Tibial nerve (tissue), 4 donors: ENCODE results near the gene CENPP. TPM values are rescaled to one million over a fixed set of nuclear protein-coding genes. Genes with fewer than 3 reads are reported as not detected.

Source experiments
- DNase-seq, 2 donors: peaks; one replicate each; pipeline ENCODE4 v3.0.0-alpha.2; 2019; ENCODE audit warnings: low spot score in 2 of 2
- H3K27ac ChIP-seq, 4 donors: fragments of 200-600 bp; sonication (generic) in 3 of 4; one replicate each; pipeline ENCODE4 v1.5.1; 2017 to 2019; ENCODE audit warnings: mild to moderate bottlenecking in 1 of 4
- H3K27me3 ChIP-seq, 2 donors: fragments of 200-600 bp; sonication (generic) in 1 of 2; one replicate each; pipeline versions ENCODE4 v1.5.1 to v1.6.0; 2017 to 2019
- H3K36me3 ChIP-seq, 3 donors: fragments of 200-600 bp; sonication (generic); one replicate each; pipeline ENCODE4 v1.5.1; 2018 to 2019
- H3K4me1 ChIP-seq, 4 donors: fragments of 200-600 bp; sonication (generic) in 3 of 4; one replicate each; pipeline ENCODE4 v1.5.1; 2017 to 2019
- H3K4me3 ChIP-seq, 4 donors: fragments of 200-600 bp; sonication (generic) in 3 of 4; one replicate each; pipeline ENCODE4 v1.5.1; 2017 to 2019; ENCODE audit warnings: mild to moderate bottlenecking in 1 of 4, moderate library complexity in 1 of 4
- H3K9me3 ChIP-seq, 4 donors: fragments of 200-600 bp; sonication (generic) in 3 of 4; one replicate each; pipeline ENCODE4 v1.5.1; 2017 to 2019
- EP300 ChIP-seq, 2 donors: sonication (generic); formaldehyde crosslinking; IDR thresholded peaks; one replicate each; pipeline ENCODE4 v1.6.1; 2017; ENCODE audit warnings: antibody characterized with exemption in 2 of 2, mild to moderate bottlenecking in 1 of 2
- POLR2A ChIP-seq, 2 donors: fragments of 450-650 bp; IDR thresholded peaks; one replicate each; pipeline ENCODE4 v1.6.1; 2017; ENCODE audit warnings: antibody characterized with exemption in 2 of 2, mild to moderate bottlenecking in 2 of 2, moderate library complexity in 2 of 2
- WGBS, 2 donors: methylation state at CpG; one replicate each; pipeline ENCODE4 v1.1.5; 2018; 5-methylcytosine and 5-hydroxymethylcytosine counted together
- total RNA-seq, 4 donors: library from RNA; depleted of rRNA; stranded (reverse); fragments of >200 nt; gene quantifications; one replicate each; pipeline ENCODE4 v1.1.0, GENCODE V29; 2016
- TF ChIP-seq, protein P1 (sequence below), 5 experiments: fragments of 200-600 bp in 3 of 5; fragments of 450-650 bp in 2 of 5; sonication (generic) in 3 of 5; IDR thresholded peaks; one replicate each; pipeline ENCODE4 v1.5.1; 2016 to 2019; ENCODE audit warnings: antibody characterized with exemption in 5 of 5, mild to moderate bottlenecking in 3 of 5, moderate library complexity in 2 of 5

The CENPP gene
- total RNA-seq, 4 donors from 2014 or later: 5.0 to 17.1 (median 6.9) TPM

DNA sequence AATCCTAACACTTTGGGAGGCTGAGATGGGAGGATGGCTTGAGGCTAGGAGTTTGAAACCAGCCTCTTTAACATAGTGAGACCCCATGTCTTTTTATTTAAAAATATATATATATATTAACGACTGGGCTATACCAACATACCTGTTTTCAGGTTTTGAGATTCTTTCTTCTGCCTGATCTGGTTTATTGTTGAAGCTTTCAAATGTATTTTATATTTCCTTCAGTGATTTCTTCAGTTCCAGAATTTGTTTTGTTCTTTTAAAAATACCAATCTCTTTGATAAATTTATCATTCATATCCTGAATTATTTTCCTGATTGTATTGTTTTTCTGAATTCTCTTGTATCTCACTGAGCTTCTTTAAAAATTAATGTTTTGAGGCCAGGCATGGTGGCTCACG lies 47.4 kb downstream of the CENPP start:
- no peak for TF ChIP-seq EP300 (IDR thresholded peaks at IDR 0.05)
- TF ChIP-seq, protein P1, sequence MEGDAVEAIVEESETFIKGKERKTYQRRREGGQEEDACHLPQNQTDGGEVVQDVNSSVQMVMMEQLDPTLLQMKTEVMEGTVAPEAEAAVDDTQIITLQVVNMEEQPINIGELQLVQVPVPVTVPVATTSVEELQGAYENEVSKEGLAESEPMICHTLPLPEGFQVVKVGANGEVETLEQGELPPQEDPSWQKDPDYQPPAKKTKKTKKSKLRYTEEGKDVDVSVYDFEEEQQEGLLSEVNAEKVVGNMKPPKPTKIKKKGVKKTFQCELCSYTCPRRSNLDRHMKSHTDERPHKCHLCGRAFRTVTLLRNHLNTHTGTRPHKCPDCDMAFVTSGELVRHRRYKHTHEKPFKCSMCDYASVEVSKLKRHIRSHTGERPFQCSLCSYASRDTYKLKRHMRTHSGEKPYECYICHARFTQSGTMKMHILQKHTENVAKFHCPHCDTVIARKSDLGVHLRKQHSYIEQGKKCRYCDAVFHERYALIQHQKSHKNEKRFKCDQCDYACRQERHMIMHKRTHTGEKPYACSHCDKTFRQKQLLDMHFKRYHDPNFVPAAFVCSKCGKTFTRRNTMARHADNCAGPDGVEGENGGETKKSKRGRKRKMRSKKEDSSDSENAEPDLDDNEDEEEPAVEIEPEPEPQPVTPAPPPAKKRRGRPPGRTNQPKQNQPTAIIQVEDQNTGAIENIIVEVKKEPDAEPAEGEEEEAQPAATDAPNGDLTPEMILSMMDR (IDR thresholded peaks at IDR 0.05): no peak
- TF ChIP-seq POLR2A (IDR thresholded peaks at IDR 0.05): no peak
- peaks cover 0 to 32% (median 5%) of the 10 kb centered on the region in 4 donors for H3K9me3 ChIP-seq
- WGBS, 2 donors: 93 to 94% methylated on average over 2 of the region's 2 CpGs

DNA sequence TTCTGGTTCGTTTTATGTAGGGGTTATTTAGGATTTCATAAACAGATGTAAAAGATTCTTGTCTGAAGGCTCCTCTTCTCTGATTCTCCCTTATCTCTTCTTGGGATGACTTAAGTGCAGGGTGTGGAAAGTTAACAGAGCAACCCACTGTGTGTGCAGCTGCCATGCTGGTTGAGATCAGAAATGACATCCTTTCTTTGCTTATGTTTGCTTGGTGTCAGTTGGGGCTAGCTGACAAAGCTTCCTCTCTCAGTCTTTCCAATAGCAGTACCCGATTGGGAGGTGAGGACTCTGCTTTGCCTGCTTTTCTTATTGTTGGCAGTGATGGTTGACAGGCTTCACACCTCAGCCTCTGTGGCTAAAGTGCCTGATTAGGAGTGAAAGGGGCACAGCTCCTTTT lies 52.1 kb downstream of the CENPP start:
- 47 to 64% methylated on average over 2 of the region's 2 CpGs for WGBS, 2 donors

More for the DNA sequence above, 47.4 kb downstream of the CENPP start:
- Histone ChIP-seq H3K4me3 (no peak overlapping the region), H3K27me3 (no peaks in the 10 kb centered on the region), H3K27ac (no peak overlapping the region), H3K36me3 (no peaks in the 10 kb centered on the region), H3K4me1 (no peaks in the 10 kb centered on the region)
- DNase-seq: no peak

DNA sequence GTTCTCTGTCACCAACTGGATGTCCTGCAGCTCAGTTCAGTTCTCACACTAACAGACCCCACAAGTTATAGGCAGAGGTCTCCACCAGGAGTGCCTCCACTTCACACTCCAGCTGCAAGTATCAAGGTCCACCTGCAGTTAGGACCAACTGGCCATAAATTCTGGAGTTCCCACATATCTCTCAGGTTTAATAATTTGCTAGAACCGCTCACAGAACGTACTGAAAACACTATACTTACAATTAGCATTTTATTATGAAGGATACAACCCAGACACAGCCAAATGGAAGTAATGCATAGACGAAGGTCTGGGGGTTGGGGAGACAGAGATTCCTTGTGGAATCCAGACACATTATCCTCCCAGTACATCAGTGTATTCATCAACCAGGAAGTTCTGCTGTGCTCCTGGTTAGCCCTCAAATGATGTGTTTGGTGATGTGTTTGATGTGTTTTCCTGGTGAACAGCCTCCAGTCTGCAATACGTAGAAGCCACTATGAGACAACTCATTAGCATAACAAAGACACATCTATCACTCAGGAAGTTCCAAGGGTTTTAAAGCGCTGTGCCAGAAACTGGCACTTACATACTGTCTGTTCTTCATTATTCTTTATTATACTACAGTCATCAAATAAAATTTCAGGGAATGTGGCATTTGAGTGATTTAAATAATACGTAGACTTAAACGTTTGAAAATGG lies 53.3 kb downstream of the CENPP start:
- no peaks in the 10 kb centered on the region for H3K27me3 ChIP-seq
- H3K9me3 ChIP-seq: peaks cover 0 to 16% (median 4%) of the 10 kb centered on the region in 4 donors
- DNase-seq: no peak
- no peak overlapping the region for H3K27ac ChIP-seq
- H3K36me3 ChIP-seq: no peaks in the 10 kb centered on the region
- TF ChIP-seq, protein P1 (IDR thresholded peaks at IDR 0.05): no peak
- TF ChIP-seq POLR2A (IDR thresholded peaks at IDR 0.05): no peak
- no peak for TF ChIP-seq EP300 (IDR thresholded peaks at IDR 0.05)
- H3K4me3 ChIP-seq: no peak overlapping the region
- 63 to 70% methylated on average over 7 of the region's 7 CpGs for WGBS, 2 donors
- no peaks in the 10 kb centered on the region for H3K4me1 ChIP-seq

More for the DNA sequence above, 52.1 kb downstream of the CENPP start:
- TF ChIP-seq, protein P1 (IDR thresholded peaks at IDR 0.05): no peak
- TF ChIP-seq EP300 (IDR thresholded peaks at IDR 0.05) (no peak), POLR2A (IDR thresholded peaks at IDR 0.05) (no peak)
- Histone ChIP-seq H3K4me1 (no peaks in the 10 kb centered on the region), H3K9me3 (peaks cover 0 to 26% (median 4%) of the 10 kb centered on the region in 4 donors), H3K27me3 (no peaks in the 10 kb centered on the region), H3K36me3 (no peaks in the 10 kb centered on the region), H3K27ac (no peak overlapping the region), H3K4me3 (no peak overlapping the region)
- no peak for DNase-seq

DNA sequence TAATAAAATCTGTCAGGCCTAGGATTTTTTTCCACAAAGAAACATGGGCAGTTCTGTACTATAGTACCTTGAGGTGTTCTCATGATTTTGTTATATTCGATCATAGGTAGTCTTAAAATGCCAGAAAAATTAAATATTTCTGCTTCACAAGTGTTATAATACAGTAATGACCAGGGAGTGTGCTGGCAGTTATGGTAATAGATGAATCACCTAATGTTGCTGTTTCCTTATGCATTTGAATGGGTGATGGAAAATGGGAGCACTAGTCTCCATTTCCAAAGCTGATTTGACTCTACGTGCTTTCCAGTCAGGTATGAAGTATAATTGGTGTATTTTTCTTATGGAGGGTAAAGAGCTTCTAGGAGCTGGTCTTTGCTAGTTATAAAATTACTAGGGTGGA lies 54.9 kb downstream of the CENPP start:
- no peak overlapping the region for H3K27ac ChIP-seq
- H3K4me1 ChIP-seq: peaks cover 0 to 6% (median 0%) of the 10 kb centered on the region in 4 donors
- TF ChIP-seq POLR2A (IDR thresholded peaks at IDR 0.05) (no peak), EP300 (IDR thresholded peaks at IDR 0.05) (no peak)
- TF ChIP-seq, protein P1 (IDR thresholded peaks at IDR 0.05): no peak
- WGBS, 2 donors: 91 to 94% methylated on average over 2 of the region's 2 CpGs
- H3K36me3 ChIP-seq: no peaks in the 10 kb centered on the region
- H3K27me3 ChIP-seq: no peaks in the 10 kb centered on the region
- H3K9me3 ChIP-seq: peaks cover 0 to 3% (median under 1%) of the 10 kb centered on the region in 4 donors
- H3K4me3 ChIP-seq: no peak overlapping the region
- no peak for DNase-seq

DNA sequence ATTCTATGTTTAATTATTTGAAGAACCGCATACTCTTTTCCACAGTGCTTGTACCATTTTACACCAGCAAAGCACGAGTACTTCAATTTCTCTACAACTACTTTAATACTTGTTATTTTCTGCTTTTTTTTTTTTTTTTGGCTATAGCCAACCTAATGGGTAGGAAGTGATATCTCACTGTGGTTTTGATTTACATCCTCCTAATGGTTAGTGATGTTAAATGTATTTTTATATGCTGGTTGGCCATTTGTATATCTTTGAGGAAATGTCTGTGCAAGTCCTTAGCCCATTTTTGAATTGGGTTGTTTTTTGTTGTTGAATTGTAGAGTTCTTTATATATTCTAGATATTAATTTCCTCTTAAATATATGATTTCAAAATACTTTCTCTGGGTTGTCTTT lies 56.0 kb downstream of the CENPP start:
- TF ChIP-seq EP300 (IDR thresholded peaks at IDR 0.05) (no peak), POLR2A (IDR thresholded peaks at IDR 0.05) (no peak)
- TF ChIP-seq, protein P1 (IDR thresholded peaks at IDR 0.05): no peak
- Histone ChIP-seq H3K27me3 (no peaks in the 10 kb centered on the region), H3K4me3 (no peak overlapping the region), H3K4me1 (peaks cover 0 to 6% (median 0%) of the 10 kb centered on the region in 4 donors), H3K9me3 (no peaks in the 10 kb centered on the region), H3K27ac (no peak overlapping the region), H3K36me3 (no peaks in the 10 kb centered on the region)
- 92% methylated on average over 2 of the region's 2 CpGs for WGBS, 2 donors
- no peak for DNase-seq
